ENCODE measurements around the gene PTK6. TPM values are rescaled to one million over a fixed set of nuclear protein-coding genes. Genes with fewer than 3 reads are reported as not detected.

PTK6 gene
- total and polyA plus RNA-seq, 2 of the 13 experiments (the other 11 are each of a cell fraction or from before 2014, with no cell fraction given), result 0.08 TPM; not detected in 1

- TF ChIP-seq ZHX2 (IDR thresholded peaks at IDR 0.05; ENCODE audit: low read depth), result no peak; the same call in 1 of the 2 replicates
- TF ChIP-seq ZHX2 (CRISPR knock-in tag; IDR thresholded peaks at IDR 0.05; ENCODE audit: borderline replicate concordance), result no peak
- TF ChIP-seq ELF1 (CRISPR knock-in tag; IDR thresholded peaks at IDR 0.05), result no peak; the same call in 1 of the 2 replicates
- TF ChIP-seq SRSF1 (optimal IDR thresholded peaks at IDR 0.05; ENCODE audit: low read depth, low read length), result no peak
- TF ChIP-seq CBX2 (IDR thresholded peaks at IDR 0.05; ENCODE audit: low read depth, low read length), result no peak
- TF ChIP-seq CBX2 (CRISPR knock-in tag; IDR thresholded peaks at IDR 0.05; ENCODE audit: low read depth), result peak; percentile 26; the same call in 1 of the 2 replicates
- TF ChIP-seq NFKBIZ (CRISPR knock-in tag; IDR thresholded peaks at IDR 0.05), result 0 out of 2 replicates have a peak, but pooled peaks have one; percentile 30
- TF ChIP-seq MED1 (CRISPR knock-in tag; IDR thresholded peaks at IDR 0.05), result no peak
- TF ChIP-seq ZNF639 (CRISPR knock-in tag; conservative IDR thresholded peaks at IDR 0.05), result no peak
- TF ChIP-seq FOXA1 (IDR thresholded peaks at IDR 0.05), result no peak
- 0 out of 2 replicates have a peak, but pooled peaks have one; percentile 42 for TF ChIP-seq FOXA1 (CRISPR knock-in tag; IDR thresholded peaks at IDR 0.05)
- peak; percentile 67 for TF ChIP-seq THAP11 (CRISPR knock-in tag; IDR thresholded peaks at IDR 0.05)
- peak; percentile 85 for TF ChIP-seq ATF3 (CRISPR knock-in tag; IDR thresholded peaks at IDR 0.05)
- TF ChIP-seq ZNF790 (CRISPR knock-in tag; IDR thresholded peaks at IDR 0.05; ENCODE audit: borderline replicate concordance), result no peak
- TF ChIP-seq HNF4A (CRISPR knock-in tag; IDR thresholded peaks at IDR 0.05), result peak; percentile 9; the same call in 1 of the 2 replicates
- TF ChIP-seq CTCF (CRISPR knock-in tag; IDR thresholded peaks at IDR 0.05), result peak; percentile 43
- no peak for TF ChIP-seq ZBTB21 (CRISPR knock-in tag; IDR thresholded peaks at IDR 0.05)
- no peak for TF ChIP-seq YEATS4 (CRISPR knock-in tag; IDR thresholded peaks at IDR 0.05; ENCODE audit: borderline replicate concordance)
- no peak for TF ChIP-seq ISX (CRISPR knock-in tag; conservative IDR thresholded peaks at IDR 0.05)
- TF ChIP-seq NFIC (IDR thresholded peaks at IDR 0.05; ENCODE audit: low read length), result no peak
- 0 out of 2 replicates have a peak, but pooled peaks have one; percentile 27 for TF ChIP-seq ZSCAN25 (CRISPR knock-in tag; IDR thresholded peaks at IDR 0.05)
- no peak; the same call in 1 of the 2 replicates for TF ChIP-seq KLF6 (CRISPR knock-in tag; IDR thresholded peaks at IDR 0.05)
Measured at GRCh38 chr20:63574829-63575743, 37.9 kb upstream of the PTK6 start (continued).

Data from HepG2 (cell line).